Spleen (tissue), 11 donors: Measurements from ENCODE around the gene SNX27. TPM values are rescaled to one million over a fixed set of nuclear protein-coding genes. Genes with fewer than 3 reads are reported as not detected.

Source experiments
- DNase-seq: peaks from one replicate; pipeline ENCODE4 v3.0.0-alpha.2; 2020
- H3K27ac ChIP-seq, 8 donors: fragments of 200-600 bp; sonication (generic) in 7 of 8; 1 replicate in 4 of 8; 2 replicates in 4 of 8; pipeline versions ENCODE4 v1.5.0 to v1.8.0; 2016 to 2021; ENCODE audit warnings: inconsistent platforms in 4 of 8, mild to moderate bottlenecking in 4 of 8, moderate library complexity in 1 of 8
- H3K27me3 ChIP-seq, 7 donors: fragments of 200-600 bp; sonication (generic) in 6 of 7; replicated peaks in 1 of 7; 1 replicate in 4 of 7; 2 replicates in 3 of 7; pipeline versions ENCODE4 v1.5.0 to v1.8.0; 2016 to 2021; ENCODE audit warnings: inconsistent platforms in 3 of 7, mild to moderate bottlenecking in 1 of 7
- H3K36me3 ChIP-seq, 6 donors: fragments of 200-600 bp; sonication (generic) in 5 of 6; 1 replicate in 4 of 6; 2 replicates in 2 of 6; pipeline versions ENCODE4 v1.5.0 to v1.8.0; 2016 to 2021; ENCODE audit warnings: inconsistent platforms in 2 of 6
- H3K4me1 ChIP-seq, 6 donors: fragments of 200-600 bp; sonication (generic) in 5 of 6; 1 replicate in 3 of 6; 2 replicates in 3 of 6; pipeline versions ENCODE4 v1.5.0 to v1.8.0; 2016 to 2021; ENCODE audit warnings: inconsistent platforms in 3 of 6
- H3K4me3 ChIP-seq, 8 donors: fragments of 200-600 bp; sonication (generic) in 7 of 8; 1 replicate in 4 of 8; 2 replicates in 4 of 8; pipeline versions ENCODE4 v1.5.0 to v1.8.0; 2016 to 2021; ENCODE audit warnings: inconsistent platforms in 4 of 8, mild to moderate bottlenecking in 4 of 8, moderate library complexity in 2 of 8
- H3K9me3 ChIP-seq, 8 donors: fragments of 200-600 bp; sonication (generic) in 7 of 8; 1 replicate in 4 of 8; 2 replicates in 4 of 8; pipeline versions ENCODE4 v1.5.0 to v1.8.0; 2016 to 2021; ENCODE audit warnings: inconsistent platforms in 4 of 8
- POLR2A ChIP-seq, 3 donors: fragments of 450-650 bp; IDR thresholded peaks; one replicate each; pipeline ENCODE4 v1.5.1; 2017; ENCODE audit warnings: antibody characterized with exemption in 3 of 3, mild to moderate bottlenecking in 1 of 3
- POLR2AphosphoS5 ChIP-seq, 3 donors: sonication (generic); formaldehyde crosslinking; IDR thresholded peaks; one replicate each; pipeline ENCODE4 v1.5.1; 2017; ENCODE audit warnings: antibody characterized with exemption in 3 of 3
- WGBS, 5 donors: extraction: QIAGEN DNeasy Blood & Tissue Kit in 3 of 5; methylation state at CpG; one replicate each; pipeline versions ENCODE4 v1.1.5 to v1.1.7; 2013 to 2018; 5-methylcytosine and 5-hydroxymethylcytosine counted together
- intact Hi-C: fragments of 100-400 bp; cut with DNase I; formaldehyde crosslinking; loops from one replicate; pipeline ENCODE4 v1.15.0; 2023; ENCODE audit warnings: low total_unique reads
- polyA plus RNA-seq, 3 donors: library from polyadenylated mRNA; stranded (reverse); fragments of 200-250 nt; gene quantifications; one replicate each; pipeline ENCODE4 v1.2.1, GENCODE V29; 2013
- total RNA-seq, 7 donors: library from RNA; depleted of rRNA in 3 of 7; stranded (reverse); fragments of >200 nt in 3 of 7; fragmentation: NEBNext Ultra II Directional in 4 of 7; extraction: Animal tissue kit (Norgen Biotek cat#: 25700) in 4 of 7; gene quantifications; one replicate each; pipeline versions ENCODE4 v1.1.0 to v1.2.1, GENCODE V29; 2016 to 2021
- TF ChIP-seq, protein P1 (sequence below), 11 experiments: fragments of 200-600 bp in 7 of 11; fragments of 450-650 bp in 4 of 11; sonication (generic) in 4 of 11; IDR thresholded peaks in 8 of 11; conservative IDR thresholded peaks in 3 of 11; 1 replicate in 7 of 11; 2 replicates in 4 of 11; pipeline versions ENCODE4 v1.4.0 to v1.8.0; 2016 to 2021; ENCODE audit warnings: antibody characterized with exemption in 11 of 11, inconsistent platforms in 4 of 11, mild to moderate bottlenecking in 1 of 11
- donor health status: healthy with polysubstance abuse.
- donor health status: DM: no; HTN: no; CAD: no; lungs with moderate emphysema.
- donor health status: DM: no; HTN: no; CAD: no.
- donor health status: Bipolar disorder and iron deficiency.
- donor health status: healthy.
- donor health status: DM: no; HTN: no; CAD: no.
- donor health status: DM: yes; HTN: yes; CAD: no.

SNX27 gene
- total and polyA plus RNA-seq, 10 donors: 3.1 to 69.6 (median 48.3) TPM

- Histone ChIP-seq H3K27ac (no peak overlapping the region), H3K9me3 (no peaks in the 10 kb centered on the region), H3K36me3 (peaks cover 0 to 9% (median 0%) of the 10 kb centered on the region in 6 donors), H3K4me3 (no peak overlapping the region), H3K4me1 (no peaks in the 10 kb centered on the region), H3K27me3 (no peaks in the 10 kb centered on the region)
- TF ChIP-seq, protein P1, sequence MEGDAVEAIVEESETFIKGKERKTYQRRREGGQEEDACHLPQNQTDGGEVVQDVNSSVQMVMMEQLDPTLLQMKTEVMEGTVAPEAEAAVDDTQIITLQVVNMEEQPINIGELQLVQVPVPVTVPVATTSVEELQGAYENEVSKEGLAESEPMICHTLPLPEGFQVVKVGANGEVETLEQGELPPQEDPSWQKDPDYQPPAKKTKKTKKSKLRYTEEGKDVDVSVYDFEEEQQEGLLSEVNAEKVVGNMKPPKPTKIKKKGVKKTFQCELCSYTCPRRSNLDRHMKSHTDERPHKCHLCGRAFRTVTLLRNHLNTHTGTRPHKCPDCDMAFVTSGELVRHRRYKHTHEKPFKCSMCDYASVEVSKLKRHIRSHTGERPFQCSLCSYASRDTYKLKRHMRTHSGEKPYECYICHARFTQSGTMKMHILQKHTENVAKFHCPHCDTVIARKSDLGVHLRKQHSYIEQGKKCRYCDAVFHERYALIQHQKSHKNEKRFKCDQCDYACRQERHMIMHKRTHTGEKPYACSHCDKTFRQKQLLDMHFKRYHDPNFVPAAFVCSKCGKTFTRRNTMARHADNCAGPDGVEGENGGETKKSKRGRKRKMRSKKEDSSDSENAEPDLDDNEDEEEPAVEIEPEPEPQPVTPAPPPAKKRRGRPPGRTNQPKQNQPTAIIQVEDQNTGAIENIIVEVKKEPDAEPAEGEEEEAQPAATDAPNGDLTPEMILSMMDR (IDR thresholded peaks at IDR 0.05 in 8 of 11, conservative IDR thresholded peaks at IDR 0.05 in 3 of 11): no peak
- TF ChIP-seq POLR2A (IDR thresholded peaks at IDR 0.05) (no peak), POLR2AphosphoS5 (IDR thresholded peaks at IDR 0.05) (no peak)
- 42 to 67% (median 63%) methylated on average over 5 of the region's 5 CpGs for WGBS, 5 donors
- no peak for DNase-seq
- intact Hi-C loops: no loop called here
These were observed 46.2 kb upstream of the SNX27 start for GRCh38 chr1:151565502-151566189.

- intact Hi-C loops: no loop called here
- Histone ChIP-seq H3K4me1 (no peaks in the 10 kb centered on the region), H3K9me3 (no peaks in the 10 kb centered on the region), H3K4me3 (no peak overlapping the region), H3K36me3 (peaks cover 0 to 9% (median 0%) of the 10 kb centered on the region in 6 donors), H3K27me3 (no peaks in the 10 kb centered on the region), H3K27ac (no peak overlapping the region)
- no peak for TF ChIP-seq POLR2AphosphoS5 (IDR thresholded peaks at IDR 0.05)
- TF ChIP-seq, protein P1 (IDR thresholded peaks at IDR 0.05 in 8 of 11, conservative IDR thresholded peaks at IDR 0.05 in 3 of 11): no peak
- no peak for TF ChIP-seq POLR2A (IDR thresholded peaks at IDR 0.05)
- WGBS, 5 donors: 77 to 98% (median 81%) methylated on average over 2 to 3 of the region's 3 CpGs
- DNase-seq: no peak
These were observed 43.2 kb upstream of the SNX27 start for GRCh38 chr1:151568626-151569088.

DNA sequence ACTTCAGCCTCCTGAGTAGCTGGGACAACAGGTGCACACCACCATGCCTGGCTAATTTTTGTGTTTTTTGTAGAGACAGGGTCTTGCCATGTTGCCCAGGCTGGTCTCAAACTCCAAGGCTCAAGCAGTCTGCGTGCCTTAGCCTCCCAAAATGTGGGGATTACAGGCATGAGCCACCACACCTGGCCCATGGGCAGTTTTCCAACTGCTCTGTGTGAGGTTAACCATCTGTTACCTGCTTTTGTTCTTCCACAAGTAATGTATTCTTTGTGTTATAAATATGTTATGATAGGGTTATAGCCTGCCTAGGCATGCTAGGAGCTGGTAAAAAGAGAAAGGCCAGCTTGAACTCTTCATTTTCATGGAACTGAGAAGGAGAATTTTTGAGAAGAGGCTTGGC lies 41.0 kb upstream of the SNX27 start:
- peaks cover 0 to 16% (median 0%) of the 10 kb centered on the region in 6 donors for H3K36me3 ChIP-seq
- H3K27me3 ChIP-seq: no peaks in the 10 kb centered on the region
- H3K4me1 ChIP-seq: no peaks in the 10 kb centered on the region
- no peak overlapping the region for H3K27ac ChIP-seq
- TF ChIP-seq, protein P1 (IDR thresholded peaks at IDR 0.05 in 8 of 11, conservative IDR thresholded peaks at IDR 0.05 in 3 of 11): no peak
- TF ChIP-seq POLR2AphosphoS5 (IDR thresholded peaks at IDR 0.05) (no peak), POLR2A (IDR thresholded peaks at IDR 0.05) (no peak)
- intact Hi-C loops: no loop called here
- 78 to 96% (median 93%) methylated on average over 1 of the region's 1 CpG for WGBS, 5 donors
- H3K4me3 ChIP-seq: no peak overlapping the region
- H3K9me3 ChIP-seq: no peaks in the 10 kb centered on the region
- no peak for DNase-seq
